ELR (cell line): ENCODE data around the gene NOL6.
A peak's percentile ranks its signal among the peaks of the same experiment; 100 is the strongest.
"Not testable (repeated sequence)": the region's sequence is repeated elsewhere in the genome, so short reads cannot be mapped to it uniquely, and the experiment has no call there.

Experiments used
- DNase-seq: peaks from one replicate; pipeline ENCODE4 v3.0.0-alpha.2; 2015; ENCODE audit warnings: low read depth

NOL6 gene

GRCh38 chr9:33431420-33431819, 42.3 kb downstream of the NOL6 start:
- DNase-seq = no peak

GRCh38 chr9:33430942-33431341, 42.8 kb downstream of the NOL6 start:
- no peak for DNase-seq

GRCh38 chr9:33429256-33429985, 44.3 kb downstream of the NOL6 start:
- no peak for DNase-seq

- no peak for DNase-seq
Observed at GRCh38 chr9:33426843-33427293, 46.9 kb downstream of the NOL6 start.

GRCh38 chr9:33425128-33425533, 48.6 kb downstream of the NOL6 start:
- DNase-seq = no peak

GRCh38 chr9:33424492-33424891, 49.2 kb downstream of the NOL6 start:
- DNase-seq = not testable (repeated sequence)

- DNase-seq = not testable (repeated sequence)
Observed at GRCh38 chr9:33424043-33424442, 49.7 kb downstream of the NOL6 start.

- no peak for DNase-seq
Observed at GRCh38 chr9:33419708-33420303, 53.9 kb downstream of the NOL6 start.

GRCh38 chr9:33418090-33418489, 55.6 kb downstream of the NOL6 start:
- no peak for DNase-seq

- DNase-seq = no peak
Observed at GRCh38 chr9:33416996-33417395, 56.7 kb downstream of the NOL6 start.

GRCh38 chr9:33415501-33416038, 58.2 kb downstream of the NOL6 start:
- peak; percentile 52 for DNase-seq

- DNase-seq = no peak
Observed at GRCh38 chr9:33414889-33415500, 58.7 kb downstream of the NOL6 start.

GRCh38 chr9:33414268-33414667, 59.5 kb downstream of the NOL6 start:
- no peak for DNase-seq
